Esophagus muscularis mucosa (tissue), 4 donors: Measurements from ENCODE around the gene LGALS3BP. TPM values are rescaled to one million over a fixed set of nuclear protein-coding genes. Genes with fewer than 3 reads are reported as not detected.

Source experiments
- DNase-seq: peaks from one replicate; pipeline ENCODE4 v3.0.0-alpha.2; 2017; ENCODE audit errors: extremely low spot score
- H3K27ac ChIP-seq, 4 donors: fragments of 200-600 bp; sonication (generic); replicated peaks in 1 of 4; 1 replicate in 3 of 4; 2 replicates in 1 of 4; pipeline ENCODE4 v1.5.1; 2016 to 2019; ENCODE audit warnings: mild to moderate bottlenecking in 1 of 4
- H3K27me3 ChIP-seq, 4 donors: fragments of 200-600 bp; sonication (generic); one replicate each; pipeline versions ENCODE4 v1.5.1 to v1.6.0; 2016 to 2019
- H3K36me3 ChIP-seq, 4 donors: fragments of 200-600 bp; sonication (generic); one replicate each; pipeline ENCODE4 v1.5.1; 2016 to 2019
- H3K4me1 ChIP-seq, 4 donors: fragments of 200-600 bp; sonication (generic); one replicate each; pipeline ENCODE4 v1.5.1; 2016 to 2019
- H3K4me3 ChIP-seq, 4 donors: fragments of 200-600 bp; sonication (generic); 1 replicate in 2 of 4; 2 replicates in 2 of 4; pipeline ENCODE4 v1.5.1; 2016 to 2019; ENCODE audit warnings: mild to moderate bottlenecking in 4 of 4, moderate library complexity in 1 of 4
- H3K9me3 ChIP-seq, 4 donors: fragments of 200-600 bp; sonication (generic); 1 replicate in 3 of 4; 2 replicates in 1 of 4; pipeline ENCODE4 v1.5.1; 2016 to 2019
- CTCF ChIP-seq, 3 experiments: fragments of 200-600 bp in 2 of 3; fragments of 450-650 bp in 1 of 3; sonication (generic) in 2 of 3; IDR thresholded peaks; one replicate each; pipeline ENCODE4 v1.5.1; 2017 to 2019; ENCODE audit warnings: antibody characterized with exemption in 3 of 3, mild to moderate bottlenecking in 2 of 3, moderate library complexity in 1 of 3
- EP300 ChIP-seq: sonication (generic); formaldehyde crosslinking; IDR thresholded peaks from one replicate; pipeline ENCODE4 v1.6.1; 2017; ENCODE audit warnings: antibody characterized with exemption
- POLR2A ChIP-seq: fragments of 450-650 bp; IDR thresholded peaks from one replicate; pipeline ENCODE4 v1.6.1; 2017; ENCODE audit warnings: antibody characterized with exemption, moderate library complexity, mild to moderate bottlenecking, low read depth
- POLR2AphosphoS5 ChIP-seq, 2 donors: sonication (generic); formaldehyde crosslinking; IDR thresholded peaks; one replicate each; pipeline ENCODE4 v1.6.1; 2017; ENCODE audit warnings: antibody characterized with exemption in 2 of 2
- WGBS: methylation state at CpG from one replicate; pipeline ENCODE4 v1.1.5; 2018; 5-methylcytosine and 5-hydroxymethylcytosine counted together
- intact Hi-C: fragments of 100-400 bp; cut with DNase I; formaldehyde crosslinking; loops from one replicate; pipeline ENCODE4 v1.15.1; 2023
- total RNA-seq, 4 donors: library from RNA; depleted of rRNA; stranded (reverse); fragments of >200 nt; gene quantifications; one replicate each; pipeline versions ENCODE4 v1.1.0 to v1.2.1, GENCODE V29; 2016

Gene LGALS3BP
- total RNA-seq, 4 donors from 2014 or later: 106 to 284 (median 197) TPM

DNA sequence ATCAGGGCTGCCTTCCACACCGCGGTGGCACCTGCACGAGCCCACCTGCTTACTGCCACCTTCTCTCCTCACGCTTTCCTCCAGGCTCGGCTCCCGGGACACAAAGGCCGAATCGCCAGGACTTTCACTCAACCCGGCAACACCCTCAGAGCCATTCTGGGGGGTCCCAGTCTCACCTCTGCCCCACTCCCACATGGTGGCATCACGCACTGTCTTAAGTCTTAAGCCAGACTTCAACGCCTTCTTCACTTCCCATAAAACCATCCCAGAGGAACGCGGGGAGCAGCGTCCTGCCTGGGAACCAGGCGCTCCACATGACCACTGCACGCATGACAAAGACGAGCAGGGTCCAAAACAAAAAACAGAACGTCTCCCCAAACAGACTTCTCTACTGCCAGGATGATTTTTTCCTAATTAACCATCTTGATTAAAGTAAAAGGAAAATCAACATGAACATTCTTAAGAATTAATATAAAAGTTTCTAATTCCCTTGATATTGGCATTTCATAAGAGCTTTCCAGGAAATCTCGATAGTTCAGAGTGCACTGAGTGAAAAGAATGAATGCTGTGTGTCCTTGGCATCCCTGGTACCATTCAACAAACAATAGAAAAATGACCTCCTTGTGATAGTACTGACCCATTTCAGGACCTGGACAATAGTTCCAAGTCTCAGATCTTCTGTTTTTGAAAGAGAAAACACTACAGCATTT, 27.2 kb upstream of the LGALS3BP start:
- intact Hi-C loops: no loop called here
- Histone ChIP-seq H3K36me3 (peaks cover 0 to 12% (median 0%) of the 10 kb centered on the region in 4 donors), H3K4me3 (no peak overlapping the region), H3K27ac (no peak overlapping the region), H3K4me1 (peaks cover 31 to 58% (median 52%) of the 10 kb centered on the region in 4 donors), H3K9me3 (no peaks in the 10 kb centered on the region), H3K27me3 (no peaks in the 10 kb centered on the region)
- 77% methylated on average over 19 of the region's 19 CpGs for WGBS
- DNase-seq: no peak
- no peak for TF ChIP-seq EP300

- no peaks in the 10 kb centered on the region for H3K9me3 ChIP-seq
- no peak for TF ChIP-seq POLR2A
- no peak for TF ChIP-seq POLR2AphosphoS5 (IDR thresholded peaks at IDR 0.05)
- no peak for TF ChIP-seq EP300
- no peak for TF ChIP-seq CTCF (IDR thresholded peaks at IDR 0.05)
- H3K36me3 ChIP-seq: peaks cover 0 to 12% (median 0%) of the 10 kb centered on the region in 4 donors
- H3K27ac ChIP-seq: no peak overlapping the region
- intact Hi-C loops: no loop called here
- 84% methylated on average over 5 of the region's 8 CpGs for WGBS
- H3K4me3 ChIP-seq: no peak overlapping the region
- H3K4me1 ChIP-seq: peaks cover 31 to 58% (median 52%) of the 10 kb centered on the region in 4 donors
- DNase-seq: no peak
- H3K27me3 ChIP-seq: no peaks in the 10 kb centered on the region
Observed at GRCh38 chr17:79006046-79006445, 26.3 kb upstream of the LGALS3BP start.

DNA sequence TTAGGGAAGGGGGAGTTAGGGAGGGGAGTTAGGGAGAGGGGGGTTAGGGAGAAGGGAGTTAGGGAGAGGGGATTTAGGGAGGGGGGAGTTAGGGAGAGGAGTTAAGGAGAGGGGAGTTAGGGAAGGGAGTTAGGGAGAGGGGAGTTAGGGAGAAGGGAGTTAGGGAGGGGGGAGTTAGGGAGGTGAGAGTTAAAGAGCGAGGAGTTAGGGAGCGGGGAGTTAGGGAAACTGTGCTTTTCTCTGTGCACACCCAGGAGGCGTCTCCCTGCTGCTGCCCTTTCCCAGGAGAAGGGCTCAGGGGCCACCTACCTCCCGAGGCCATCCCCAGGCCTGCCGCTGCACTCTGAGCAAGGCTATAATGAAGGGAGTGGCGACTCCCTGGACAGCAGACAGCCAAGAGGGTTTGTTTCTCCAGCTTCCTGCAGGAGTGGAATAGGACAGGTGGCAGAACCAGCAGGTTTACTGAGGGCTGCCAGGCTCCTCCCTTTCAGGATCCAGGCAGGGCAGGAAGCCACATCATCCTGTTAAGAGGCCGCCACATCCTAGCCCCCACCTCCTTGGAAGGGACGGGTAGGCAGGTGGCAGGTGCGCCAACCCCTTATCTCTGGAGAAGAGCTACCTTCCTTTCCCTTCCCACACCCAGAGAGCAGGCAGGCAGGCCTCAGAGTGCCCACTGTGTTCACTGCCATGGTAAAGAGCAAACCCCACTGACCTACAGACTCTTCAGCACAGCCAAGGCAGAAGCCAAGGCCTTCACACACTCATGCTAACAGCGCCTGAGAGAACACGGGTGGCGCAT, 25.5 kb upstream of the LGALS3BP start:
- Histone ChIP-seq H3K4me3 (no peak overlapping the region), H3K27me3 (no peaks in the 10 kb centered on the region), H3K27ac (peak overlapping the region in 1 of 4 donors; percentile 13), H3K4me1 (peaks cover 34 to 55% (median 50%) of the 10 kb centered on the region in 4 donors), H3K9me3 (no peaks in the 10 kb centered on the region), H3K36me3 (peaks cover 0 to 13% (median 0%) of the 10 kb centered on the region in 4 donors)
- DNase-seq: no peak
- intact Hi-C loops: no loop called here
- 76% methylated on average over 12 of the region's 12 CpGs for WGBS
- no peak for TF ChIP-seq POLR2A
- TF ChIP-seq EP300: no peak
- TF ChIP-seq POLR2AphosphoS5 (IDR thresholded peaks at IDR 0.05): no peak
- TF ChIP-seq CTCF (IDR thresholded peaks at IDR 0.05): no peak

GRCh38 chr17:79003661-79004411, 24.1 kb upstream of the LGALS3BP start:
- H3K4me3 ChIP-seq: no peak overlapping the region
- TF ChIP-seq EP300: no peak
- TF ChIP-seq CTCF (IDR thresholded peaks at IDR 0.05): no peak
- no peak for TF ChIP-seq POLR2AphosphoS5 (IDR thresholded peaks at IDR 0.05)
- TF ChIP-seq POLR2A: no peak
- DNase-seq: no peak
- no peaks in the 10 kb centered on the region for H3K9me3 ChIP-seq
- peaks cover 0 to 27% (median 5%) of the 10 kb centered on the region in 4 donors for H3K36me3 ChIP-seq
- intact Hi-C loops: no loop called here
- 67% methylated on average over 3 of the region's 3 CpGs for WGBS
- no peaks in the 10 kb centered on the region for H3K27me3 ChIP-seq
- no peak overlapping the region for H3K27ac ChIP-seq
- peaks cover 32 to 48% (median 41%) of the 10 kb centered on the region in 4 donors for H3K4me1 ChIP-seq
